Fibroblast of the aortic adventitia (primary cell): ENCODE results near the gene CHST8. TPM values are rescaled to one million over a fixed set of nuclear protein-coding genes. Genes with fewer than 3 reads are reported as not detected.

Experiments used
- DNase-seq: peaks from one replicate; pipeline ENCODE4 v3.0.0-alpha.2; 2010; ENCODE audit warnings: low read depth
- H3K4me3 ChIP-seq: 2 replicates; pipeline ENCODE4 v1.5.1; 2011; ENCODE audit warnings: low read depth, mild to moderate bottlenecking, control low read depth, low read length, moderate library complexity
- CTCF ChIP-seq: IDR thresholded peaks from 2 replicates; pipeline ENCODE4 v1.5.1; 2011; ENCODE audit warnings: mild to moderate bottlenecking, low read length, control low read depth, inconsistent platforms; ENCODE audit not compliant: insufficient read depth
- total RNA-seq: library from RNA; depleted of rRNA; stranded (reverse); fragments of >200 nt; gene quantifications from 2 replicates; pipeline ENCODE4 v1.2.3, GENCODE V29; 2012; ENCODE audit warnings: low replicate concordance

The CHST8 gene
- total RNA-seq, 1 donor = not detected

- no peak overlapping the region for H3K4me3 ChIP-seq
- no peak for TF ChIP-seq CTCF
- DNase-seq = no peak
Observed at GRCh38 chr19:33752945-33753344, 131.2 kb downstream of the CHST8 start.

GRCh38 chr19:33754361-33754760, 132.6 kb downstream of the CHST8 start:
- DNase-seq = no peak
- TF ChIP-seq CTCF = no peak

GRCh38 chr19:33755099-33756035, 133.6 kb downstream of the CHST8 start:
- H3K4me3 ChIP-seq = no peak overlapping the region
- DNase-seq = no peak
- TF ChIP-seq CTCF = no peak

More at GRCh38 chr19:33754361-33754760, 132.6 kb downstream of the CHST8 start:
- H3K4me3 ChIP-seq = no peak overlapping the region

- H3K4me3 ChIP-seq = no peak overlapping the region
- TF ChIP-seq CTCF = no peak
- no peak for DNase-seq
Observed at GRCh38 chr19:33756177-33756576, 134.4 kb downstream of the CHST8 start.

- H3K4me3 ChIP-seq = no peak overlapping the region
- DNase-seq = no peak
- no peak for TF ChIP-seq CTCF
Observed at GRCh38 chr19:33758541-33759013, 136.8 kb downstream of the CHST8 start.

GRCh38 chr19:33759356-33759755, 137.6 kb downstream of the CHST8 start:
- no peak overlapping the region for H3K4me3 ChIP-seq
- DNase-seq = no peak
- TF ChIP-seq CTCF = no peak
